ENCODE measurements around the gene CD300E. TPM values are rescaled to one million over a fixed set of nuclear protein-coding genes. Genes with fewer than 3 reads are reported as not detected.

CD300E gene
- total RNA-seq (2014; rRNA removed; shearing (Covaris generic)): not detected in 2 replicates
- polyA plus RNA-seq (2015; cell fraction: cytosol; rRNA removed): not detected in 2 replicates
- polyA plus RNA-seq (2015; cell fraction: nucleus; rRNA removed): not detected in 2 replicates

- in situ Hi-C loops (cut with HindIII; ENCODE audit: low pct_unique_long_range_greater_than_20kb, low sequenced_read_pairs): no loop called here
- peak; percentile 37 for DNase-seq (ENCODE audit: low read depth, low spot score)
Observed at GRCh38 chr17:74623693-74624093, at the start of gene CD300E. CD300E (minus strand) TSS chr17:74623738; CDS start chr17:74623621, 117 bp downstream.

GRCh38 chr17:74671031-74671771 is 47.7 kb upstream of the CD300E start:
- in situ Hi-C loops (cut with HindIII; ENCODE audit: low pct_unique_long_range_greater_than_20kb, low sequenced_read_pairs): no loop called here
- peak; percentile 78 for DNase-seq (ENCODE audit: low read depth, low spot score)

- in situ Hi-C loops (cut with HindIII; ENCODE audit: low pct_unique_long_range_greater_than_20kb, low sequenced_read_pairs): no loop called here
- DNase-seq (ENCODE audit: low read depth, low spot score): no peak
Observed at GRCh38 chr17:74670329-74670728, 46.8 kb upstream of the CD300E start.

- in situ Hi-C loops (cut with HindIII; ENCODE audit: low pct_unique_long_range_greater_than_20kb, low sequenced_read_pairs): no loop called here
- no peak for DNase-seq (ENCODE audit: low read depth, low spot score)
Observed at GRCh38 chr17:74663561-74663960, 40.0 kb upstream of the CD300E start.

- in situ Hi-C loops (cut with HindIII; ENCODE audit: low pct_unique_long_range_greater_than_20kb, low sequenced_read_pairs): no loop called here
- DNase-seq (ENCODE audit: low read depth, low spot score): no peak
Observed at GRCh38 chr17:74659889-74660288, 36.4 kb upstream of the CD300E start.

- no peak for DNase-seq (ENCODE audit: low read depth, low spot score)
- in situ Hi-C loops (cut with HindIII; ENCODE audit: low pct_unique_long_range_greater_than_20kb, low sequenced_read_pairs): no loop called here
Observed at GRCh38 chr17:74658620-74659019, 35.1 kb upstream of the CD300E start.

GRCh38 chr17:74654742-74655141 is 31.2 kb upstream of the CD300E start:
- DNase-seq (ENCODE audit: low read depth, low spot score): no peak
- in situ Hi-C loops (cut with HindIII; ENCODE audit: low pct_unique_long_range_greater_than_20kb, low sequenced_read_pairs): no loop called here

- DNase-seq (ENCODE audit: low read depth, low spot score): no peak
- in situ Hi-C loops (cut with HindIII; ENCODE audit: low pct_unique_long_range_greater_than_20kb, low sequenced_read_pairs): no loop called here
Observed at GRCh38 chr17:74652020-74652419, 28.5 kb upstream of the CD300E start.

GRCh38 chr17:74649909-74650308 is 26.4 kb upstream of the CD300E start:
- in situ Hi-C loops (cut with HindIII; ENCODE audit: low pct_unique_long_range_greater_than_20kb, low sequenced_read_pairs): no loop called here

GRCh38 chr17:74647871-74648672 is 24.5 kb upstream of the CD300E start:
- in situ Hi-C loops (cut with HindIII; ENCODE audit: low pct_unique_long_range_greater_than_20kb, low sequenced_read_pairs): no loop called here
- DNase-seq (ENCODE audit: low read depth, low spot score): no peak

More at GRCh38 chr17:74649909-74650308, 26.4 kb upstream of the CD300E start:
- no peak for DNase-seq (ENCODE audit: low read depth, low spot score)

GRCh38 chr17:74646231-74646630 is 22.7 kb upstream of the CD300E start:
- peak; percentile 91 for DNase-seq (ENCODE audit: low read depth, low spot score)
- in situ Hi-C loops (cut with HindIII; ENCODE audit: low pct_unique_long_range_greater_than_20kb, low sequenced_read_pairs): no loop called here

- no peak for DNase-seq (ENCODE audit: low read depth, low spot score)
- in situ Hi-C loops (cut with HindIII; ENCODE audit: low pct_unique_long_range_greater_than_20kb, low sequenced_read_pairs): no loop called here
Observed at GRCh38 chr17:74645010-74645409, 21.5 kb upstream of the CD300E start.

- in situ Hi-C loops (cut with HindIII; ENCODE audit: low pct_unique_long_range_greater_than_20kb, low sequenced_read_pairs): no loop called here
- no peak for DNase-seq (ENCODE audit: low read depth, low spot score)
Observed at GRCh38 chr17:74644419-74644818, 20.9 kb upstream of the CD300E start.

- in situ Hi-C loops (cut with HindIII; ENCODE audit: low pct_unique_long_range_greater_than_20kb, low sequenced_read_pairs): no loop called here
- DNase-seq (ENCODE audit: low read depth, low spot score): no peak
Observed at GRCh38 chr17:74643826-74644225, 20.3 kb upstream of the CD300E start.

GRCh38 chr17:74642995-74643394 is 19.5 kb upstream of the CD300E start:
- in situ Hi-C loops (cut with HindIII; ENCODE audit: low pct_unique_long_range_greater_than_20kb, low sequenced_read_pairs): no loop called here

GRCh38 chr17:74642556-74642955 is 19.0 kb upstream of the CD300E start:
- in situ Hi-C loops (cut with HindIII; ENCODE audit: low pct_unique_long_range_greater_than_20kb, low sequenced_read_pairs): no loop called here
- DNase-seq (ENCODE audit: low read depth, low spot score): no peak

More at GRCh38 chr17:74642995-74643394, 19.5 kb upstream of the CD300E start:
- DNase-seq (ENCODE audit: low read depth, low spot score): no peak

- DNase-seq (ENCODE audit: low read depth, low spot score): no peak
- in situ Hi-C loops (cut with HindIII; ENCODE audit: low pct_unique_long_range_greater_than_20kb, low sequenced_read_pairs): no loop called here
Observed at GRCh38 chr17:74641958-74642298, 18.4 kb upstream of the CD300E start.

GRCh38 chr17:74641224-74641957 is 17.9 kb upstream of the CD300E start:
- DNase-seq (ENCODE audit: low read depth, low spot score): no peak
- in situ Hi-C loops (cut with HindIII; ENCODE audit: low pct_unique_long_range_greater_than_20kb, low sequenced_read_pairs): no loop called here

All from SK-MEL-5 (cell line).